OCI-LY3 (cell line): ENCODE results near the gene PCP4L1.

ENCODE experiments used
- H2AFZ ChIP-seq: fragments of 200-600, 300-600 bp; shearing (Covaris generic); 2 replicates; pipeline ENCODE4 v1.6.0; 2014; ENCODE audit warnings: antibody characterized with exemption, low read depth, low read length
- H3K27ac ChIP-seq: fragments of 200-600, 300-600 bp; sonication (generic); 2 replicates; pipeline ENCODE4 v1.5.1; 2014; ENCODE audit warnings: mild to moderate bottlenecking, low read length, moderate library complexity, mixed read lengths
- H3K27me3 ChIP-seq: fragments of 200-600, 300-600 bp; sonication (generic); 2 replicates; pipeline ENCODE4 v1.6.1; 2014; ENCODE audit warnings: low read depth, low read length, mixed read lengths
- H3K36me3 ChIP-seq: fragments of 200-600, 300-600 bp; sonication (generic); replicated peaks from 2 replicates; pipeline ENCODE3; 2014; ENCODE audit warnings: low read depth, low read length, mixed read lengths
- H3K4me1 ChIP-seq: fragments of 300-600, 200-600 bp; sonication (generic); 2 replicates; pipeline ENCODE4 v1.6.1; 2014; ENCODE audit warnings: low read length, mixed read lengths
- H3K4me2 ChIP-seq: fragments of 200-600, 300-600 bp; sonication (generic); 2 replicates; pipeline ENCODE4 v1.6.1; 2014; ENCODE audit warnings: low read length, mixed read lengths
- H3K4me3 ChIP-seq: fragments of 300-600, 200-600 bp; sonication (generic); 2 replicates; pipeline ENCODE4 v1.5.1; 2014; ENCODE audit warnings: antibody characterized with exemption, mild to moderate bottlenecking, low read length, moderate library complexity
- H3K79me2 ChIP-seq: fragments of 300-600, 200-600 bp; shearing (Covaris generic); 2 replicates; pipeline ENCODE4 v1.6.1; 2014; ENCODE audit warnings: mild to moderate bottlenecking, low read length, mixed read lengths
- H3K9ac ChIP-seq: fragments of 300-600, 200-600 bp; shearing (Covaris generic); 2 replicates; pipeline ENCODE4 v1.6.0; 2014; ENCODE audit warnings: mild to moderate bottlenecking, low read length, moderate library complexity
- H3K9me3 ChIP-seq: fragments of 200-600, 300-600 bp; shearing (Covaris generic); 2 replicates; pipeline ENCODE4 v1.6.1; 2014; ENCODE audit warnings: low read length, mixed read lengths; ENCODE audit not compliant: insufficient read depth
- H4K20me1 ChIP-seq: fragments of 200-600, 300-600 bp; sonication (generic); 2 replicates; pipeline ENCODE4 v1.6.1; 2016; ENCODE audit warnings: low read length, mixed read lengths; ENCODE audit not compliant: insufficient read depth
- EZH2phosphoT487 ChIP-seq: fragments of 200-600 bp; shearing (Covaris generic); IDR thresholded peaks from 2 replicates; pipeline ENCODE4 v1.6.1; 2018; ENCODE audit warnings: antibody characterized with exemption, mixed run types, low read depth
- TF ChIP-seq, protein P1 (sequence below): fragments of 200-600, 300-600 bp; sonication (generic); IDR thresholded peaks from 2 replicates; pipeline ENCODE4 v1.5.1; 2014; ENCODE audit warnings: antibody characterized with exemption, low read length, low read depth

Gene PCP4L1

DNA sequence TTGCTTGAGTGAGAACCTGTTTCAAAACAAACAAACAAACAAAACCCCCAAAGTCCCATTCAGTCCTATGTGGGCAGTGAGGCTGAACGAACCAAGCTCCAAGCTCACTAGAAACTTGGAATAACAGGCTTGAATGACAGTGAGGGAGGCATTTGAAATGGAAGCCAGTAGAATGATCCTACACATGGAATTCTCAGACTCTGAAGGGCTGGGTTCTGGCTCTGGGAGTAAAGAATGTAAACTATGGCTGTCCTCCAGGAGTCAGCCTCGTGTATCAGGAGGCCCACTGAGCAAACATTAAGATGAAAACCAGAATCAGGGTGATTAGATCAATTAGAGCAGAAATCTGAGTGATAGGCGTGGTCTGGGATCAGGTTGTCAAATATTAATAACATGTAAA lies 14.9 kb downstream of the PCP4L1 start:
- no peaks in the 10 kb centered on the region for H4K20me1 ChIP-seq
- H3K9me3 ChIP-seq = no peaks in the 10 kb centered on the region
- H3K79me2 ChIP-seq = no peaks in the 10 kb centered on the region
- no peak overlapping the region for H3K4me2 ChIP-seq
- H3K4me3 ChIP-seq = no peak overlapping the region
- no peak overlapping the region for H2AFZ ChIP-seq
- H3K36me3 ChIP-seq = no peaks in the 10 kb centered on the region
- peaks cover 40% of the 10 kb centered on the region for H3K27me3 ChIP-seq
- no peak for TF ChIP-seq EZH2phosphoT487
- TF ChIP-seq, protein P1, sequence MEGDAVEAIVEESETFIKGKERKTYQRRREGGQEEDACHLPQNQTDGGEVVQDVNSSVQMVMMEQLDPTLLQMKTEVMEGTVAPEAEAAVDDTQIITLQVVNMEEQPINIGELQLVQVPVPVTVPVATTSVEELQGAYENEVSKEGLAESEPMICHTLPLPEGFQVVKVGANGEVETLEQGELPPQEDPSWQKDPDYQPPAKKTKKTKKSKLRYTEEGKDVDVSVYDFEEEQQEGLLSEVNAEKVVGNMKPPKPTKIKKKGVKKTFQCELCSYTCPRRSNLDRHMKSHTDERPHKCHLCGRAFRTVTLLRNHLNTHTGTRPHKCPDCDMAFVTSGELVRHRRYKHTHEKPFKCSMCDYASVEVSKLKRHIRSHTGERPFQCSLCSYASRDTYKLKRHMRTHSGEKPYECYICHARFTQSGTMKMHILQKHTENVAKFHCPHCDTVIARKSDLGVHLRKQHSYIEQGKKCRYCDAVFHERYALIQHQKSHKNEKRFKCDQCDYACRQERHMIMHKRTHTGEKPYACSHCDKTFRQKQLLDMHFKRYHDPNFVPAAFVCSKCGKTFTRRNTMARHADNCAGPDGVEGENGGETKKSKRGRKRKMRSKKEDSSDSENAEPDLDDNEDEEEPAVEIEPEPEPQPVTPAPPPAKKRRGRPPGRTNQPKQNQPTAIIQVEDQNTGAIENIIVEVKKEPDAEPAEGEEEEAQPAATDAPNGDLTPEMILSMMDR = no peak
- H3K4me1 ChIP-seq = peaks cover 3% of the 10 kb centered on the region
- no peak overlapping the region for H3K9ac ChIP-seq
- H3K27ac ChIP-seq = no peak overlapping the region

DNA sequence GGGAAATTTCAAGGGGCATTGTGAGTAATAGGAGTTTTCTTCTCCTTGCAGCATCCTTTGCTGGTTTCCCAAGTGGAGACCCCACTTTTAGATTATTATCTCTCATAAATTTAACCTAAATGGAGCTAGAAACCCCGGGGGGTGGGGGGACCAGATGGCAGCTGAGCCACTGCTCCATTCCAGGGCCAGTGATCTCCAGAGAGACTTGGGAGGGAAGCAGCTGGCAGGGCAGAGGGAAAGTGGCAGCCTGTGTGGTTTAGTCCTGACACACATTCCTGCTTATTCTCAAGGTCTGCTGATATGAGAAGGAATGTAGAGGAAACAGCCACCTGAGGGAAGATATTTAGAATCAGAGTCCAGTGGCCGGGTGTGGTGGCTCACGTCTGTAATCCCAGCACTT lies 16.3 kb downstream of the PCP4L1 start:
- no peaks in the 10 kb centered on the region for H4K20me1 ChIP-seq
- H3K79me2 ChIP-seq = no peaks in the 10 kb centered on the region
- no peak overlapping the region for H3K4me3 ChIP-seq
- H3K36me3 ChIP-seq = no peaks in the 10 kb centered on the region
- H3K9me3 ChIP-seq = no peaks in the 10 kb centered on the region
- no peak overlapping the region for H3K9ac ChIP-seq
- H2AFZ ChIP-seq = no peak overlapping the region
- H3K27me3 ChIP-seq = peaks cover 53% of the 10 kb centered on the region
- H3K4me2 ChIP-seq = no peak overlapping the region
- no peak overlapping the region for H3K27ac ChIP-seq
- no peaks in the 10 kb centered on the region for H3K4me1 ChIP-seq
- TF ChIP-seq EZH2phosphoT487 = no peak
- TF ChIP-seq, protein P1 = no peak

DNA sequence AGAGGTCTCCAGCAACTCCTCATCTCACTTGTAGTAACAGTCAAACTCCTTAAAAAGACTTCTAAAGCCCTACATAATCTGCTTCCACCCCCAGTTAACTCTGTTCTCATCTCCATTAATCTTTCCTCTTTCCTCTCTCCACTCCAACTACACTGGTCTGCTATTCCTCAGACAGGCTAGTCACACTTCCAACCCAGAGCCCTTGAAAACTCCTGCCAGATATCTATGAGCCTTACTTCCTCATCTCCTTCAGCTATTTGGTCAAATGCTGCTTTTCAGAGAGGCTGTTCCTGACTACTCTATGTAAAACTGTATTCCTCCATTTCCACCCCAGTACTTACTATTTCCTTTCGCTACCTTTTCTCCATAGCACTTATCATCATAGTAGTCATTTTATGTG lies 24.4 kb downstream of the PCP4L1 start:
- TF ChIP-seq EZH2phosphoT487 = no peak
- TF ChIP-seq, protein P1 = no peak
- Histone ChIP-seq H3K27me3 (peaks cover 59% of the 10 kb centered on the region), H3K9ac (no peak overlapping the region), H3K4me1 (no peaks in the 10 kb centered on the region), H3K79me2 (no peaks in the 10 kb centered on the region), H3K4me3 (no peak overlapping the region), H3K27ac (no peak overlapping the region), H3K9me3 (no peaks in the 10 kb centered on the region), H3K4me2 (no peak overlapping the region), H4K20me1 (no peaks in the 10 kb centered on the region), H2AFZ (no peak overlapping the region), H3K36me3 (no peaks in the 10 kb centered on the region)

DNA sequence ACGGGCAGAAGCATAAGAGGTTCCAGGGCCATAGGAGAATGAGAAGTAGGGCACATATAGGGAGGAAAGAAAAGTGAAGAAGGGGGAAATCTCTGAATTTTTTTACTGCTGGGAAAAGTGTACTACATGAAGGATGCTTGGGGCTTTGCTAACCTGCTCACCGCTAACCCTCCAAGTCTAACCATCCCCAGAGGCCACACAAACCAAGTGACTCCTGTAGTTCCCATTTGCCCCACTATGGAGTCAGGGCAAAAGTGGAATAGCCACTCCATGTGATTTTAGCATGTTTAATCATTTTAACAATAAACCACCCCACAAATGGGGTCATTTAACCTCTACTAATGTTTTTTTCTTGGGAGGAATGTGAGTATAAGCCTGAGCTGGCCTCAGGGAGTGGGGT lies 26.6 kb downstream of the PCP4L1 start:
- H3K4me3 ChIP-seq = no peak overlapping the region
- TF ChIP-seq, protein P1 = no peak
- TF ChIP-seq EZH2phosphoT487 = no peak
- H3K4me2 ChIP-seq = no peak overlapping the region
- no peak overlapping the region for H3K9ac ChIP-seq
- no peaks in the 10 kb centered on the region for H3K79me2 ChIP-seq
- H3K27ac ChIP-seq = no peak overlapping the region
- no peak overlapping the region for H2AFZ ChIP-seq
- no peaks in the 10 kb centered on the region for H3K4me1 ChIP-seq
- H3K36me3 ChIP-seq = no peaks in the 10 kb centered on the region
- H4K20me1 ChIP-seq = no peaks in the 10 kb centered on the region
- peaks cover 47% of the 10 kb centered on the region for H3K27me3 ChIP-seq
- no peaks in the 10 kb centered on the region for H3K9me3 ChIP-seq
